GM19438 (cell line): ENCODE data around the gene SLC25A15.
A peak's percentile ranks its signal among the peaks of the same experiment; 100 is the strongest.
"Not testable (repeated sequence)": the region's sequence is repeated elsewhere in the genome, so short reads cannot be mapped to it uniquely, and the experiment has no call there.

Source experiments
- ATAC-seq: cut with Tn5 transposase; IDR thresholded peaks from one replicate; pipeline ENCODE4 v1.9.1; 2021; ENCODE audit warnings: low read depth; ENCODE audit not compliant: unreplicated experiment

The SLC25A15 gene

GRCh38 chr13:40780822-40781401, 8.5 kb upstream of the SLC25A15 start:
- no peak for ATAC-seq

- no peak for ATAC-seq
These were observed 7.7 kb upstream of the SLC25A15 start for GRCh38 chr13:40781717-40782116.

- ATAC-seq = not testable (repeated sequence)
These were observed 6.4 kb upstream of the SLC25A15 start for GRCh38 chr13:40782971-40783370.

DNA sequence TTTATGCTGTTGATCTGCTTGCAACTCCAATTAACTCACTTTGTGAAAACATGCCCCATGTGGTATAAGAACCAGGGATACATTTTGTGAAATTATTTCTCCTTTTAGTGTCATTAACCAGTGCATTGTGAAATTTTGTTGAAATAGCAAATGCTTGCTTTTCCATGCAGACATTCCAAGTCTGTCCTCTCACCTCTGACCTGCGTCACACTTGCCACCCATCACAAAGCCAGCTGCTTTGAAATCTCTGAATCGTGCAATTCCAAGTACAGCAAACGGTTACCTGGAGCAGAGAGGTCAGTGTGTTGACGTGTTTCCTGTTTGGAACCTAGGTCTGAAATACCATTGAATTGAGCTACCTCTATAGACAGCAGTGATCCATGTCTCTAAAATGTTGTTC, 4.9 kb upstream of the SLC25A15 start:
- no peak for ATAC-seq

DNA sequence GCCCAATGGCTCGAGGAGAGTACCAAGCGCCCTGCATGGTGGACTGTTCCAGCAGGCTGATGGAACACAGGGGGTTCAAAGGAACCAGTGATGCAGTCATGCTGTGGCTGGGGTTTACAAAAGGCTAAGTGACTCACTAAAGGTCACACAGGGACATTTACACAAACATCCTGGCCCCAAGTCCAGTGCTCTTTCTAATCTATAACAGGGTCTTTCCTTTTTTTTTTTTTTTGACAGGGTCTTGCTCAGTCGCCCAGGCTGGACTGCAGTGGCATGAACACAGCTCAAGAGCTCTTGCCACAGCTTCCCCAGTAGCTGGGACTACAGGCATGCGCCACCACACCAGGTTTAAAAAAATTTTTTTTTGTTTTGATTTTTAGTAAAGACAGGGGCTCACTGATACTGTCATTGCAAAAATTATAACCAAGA, 2.8 kb upstream of the SLC25A15 start:
- ATAC-seq = no peak

- ATAC-seq = no peak
These were observed 2.3 kb upstream of the SLC25A15 start for GRCh38 chr13:40787062-40787461.

DNA sequence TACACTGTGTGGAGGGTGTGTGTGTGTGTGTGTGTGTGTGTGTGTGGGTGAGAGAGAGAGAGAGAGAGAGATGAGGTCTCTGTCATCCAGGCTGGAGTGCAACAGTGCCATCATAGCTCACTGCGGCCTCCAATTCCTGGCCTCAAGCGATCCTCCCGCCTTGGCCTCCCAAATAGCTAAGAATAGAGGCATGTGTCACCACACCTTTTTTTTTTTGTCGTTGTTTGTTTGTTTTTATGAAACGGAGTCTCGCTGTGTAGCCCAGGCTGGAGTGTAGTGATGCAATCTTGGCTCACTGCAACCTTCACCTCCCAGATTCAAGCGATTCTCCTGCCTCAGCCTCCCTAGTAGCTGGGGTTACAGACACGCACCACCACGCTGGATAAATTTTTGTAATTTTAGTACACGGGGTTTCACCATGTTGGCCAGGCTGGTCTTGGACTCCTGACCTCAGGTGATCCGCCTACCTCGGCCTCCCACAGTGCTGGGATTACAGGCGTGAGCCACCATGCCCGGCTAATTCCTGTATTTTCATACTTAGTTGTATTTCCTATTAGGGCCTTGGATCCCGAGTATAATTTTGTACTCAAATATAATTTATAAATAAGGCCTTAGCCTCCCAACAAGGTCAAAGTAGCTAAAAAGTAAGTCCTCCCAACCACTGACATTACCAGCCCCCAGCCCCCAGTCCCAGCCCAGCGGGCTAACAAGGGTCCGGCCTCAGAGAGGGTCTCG, 704 bp upstream of the SLC25A15 start:
- ATAC-seq = not testable (repeated sequence)

- no peak for ATAC-seq
These were observed 774 bp downstream of the SLC25A15 start for GRCh38 chr13:40790154-40790616.

- peak; percentile 51 for ATAC-seq
These were observed 3.1 kb downstream of the SLC25A15 start for GRCh38 chr13:40792284-40793051.

GRCh38 chr13:40793339-40793738, 3.9 kb downstream of the SLC25A15 start:
- ATAC-seq = no peak

DNA sequence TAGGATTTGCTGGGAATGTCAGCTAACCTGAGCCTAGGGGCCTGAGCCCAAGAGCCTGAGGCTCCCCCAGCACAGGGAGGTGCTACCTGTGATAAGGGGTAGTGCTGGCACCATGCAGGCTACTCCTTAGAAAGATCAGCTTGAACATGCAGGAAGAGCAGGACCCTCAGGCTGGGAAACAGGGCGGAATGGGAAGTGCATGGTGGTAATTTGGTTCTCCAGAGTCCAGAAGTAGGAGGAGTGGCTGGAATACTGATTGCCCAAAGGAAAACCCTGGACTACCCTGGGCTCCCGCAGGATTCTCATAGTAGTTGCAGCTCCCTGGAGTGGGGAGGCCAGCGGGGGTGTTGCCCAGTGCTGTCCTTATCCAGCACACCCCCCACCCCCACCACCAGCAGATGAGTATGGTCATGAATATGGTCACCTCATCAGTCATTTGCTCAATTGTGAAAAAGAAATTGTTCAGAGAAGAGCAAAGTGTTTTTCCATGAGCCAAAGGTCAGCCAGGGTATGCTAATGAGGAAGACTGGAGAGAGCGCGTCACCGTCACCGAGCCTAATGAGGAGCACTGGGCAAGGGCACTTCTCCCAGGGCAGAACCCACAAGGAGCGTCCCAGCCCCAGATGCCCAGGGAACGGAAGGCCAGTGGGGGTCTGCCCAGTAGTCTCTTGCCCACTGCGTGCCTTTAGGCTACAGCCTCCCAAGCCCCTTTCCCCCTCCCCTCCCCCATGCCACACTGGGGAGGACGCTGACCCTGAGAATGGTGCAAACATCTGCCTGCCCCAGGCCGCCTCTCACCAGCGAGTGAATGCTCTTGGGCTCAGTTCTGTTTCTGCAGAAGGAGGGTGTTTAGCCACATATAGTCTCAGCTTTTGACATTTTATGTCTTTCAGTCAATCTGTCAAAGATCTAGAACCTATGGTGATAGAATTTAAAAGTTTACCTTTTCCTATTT, 5.3 kb downstream of the SLC25A15 start:
- no peak for ATAC-seq

DNA sequence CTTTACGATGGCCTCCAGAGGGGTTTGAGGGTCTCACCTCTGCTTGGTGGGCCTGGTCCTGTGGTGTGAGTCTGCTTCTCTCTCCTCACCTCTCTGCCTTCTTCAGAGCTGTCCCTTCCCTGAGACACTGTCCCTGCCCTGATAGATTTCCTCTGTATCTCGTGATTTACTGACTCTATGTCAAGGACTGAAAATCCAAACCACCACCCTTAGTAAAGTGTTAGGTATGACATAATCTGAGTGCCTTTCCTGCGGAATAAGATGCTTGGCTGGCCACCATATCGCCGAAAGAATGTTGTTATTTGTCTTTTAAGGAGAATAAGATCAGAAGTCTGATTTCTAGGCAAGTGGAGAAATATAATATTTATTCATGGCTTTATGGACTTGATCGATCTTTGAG, 7.2 kb downstream of the SLC25A15 start:
- ATAC-seq = no peak

DNA sequence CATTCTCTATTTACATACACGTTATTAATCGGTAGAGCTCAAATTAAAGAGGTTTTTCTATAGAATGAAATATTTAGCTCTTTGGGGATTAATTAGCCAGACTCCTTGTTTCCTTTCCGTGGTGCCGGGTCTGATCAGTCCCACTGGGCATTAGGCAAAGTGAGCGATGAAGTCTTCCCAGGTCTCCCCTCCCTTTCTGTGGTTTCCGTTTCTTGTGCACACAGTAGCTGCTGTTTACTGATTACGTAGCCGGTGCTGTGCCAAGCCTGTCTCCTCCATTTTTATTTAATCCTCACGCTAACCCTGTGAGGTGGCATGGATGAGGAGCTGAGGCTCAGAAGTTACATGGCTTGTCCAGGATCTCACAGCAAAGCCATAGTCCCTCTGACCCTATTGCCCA, 9.0 kb downstream of the SLC25A15 start:
- no peak for ATAC-seq

DNA sequence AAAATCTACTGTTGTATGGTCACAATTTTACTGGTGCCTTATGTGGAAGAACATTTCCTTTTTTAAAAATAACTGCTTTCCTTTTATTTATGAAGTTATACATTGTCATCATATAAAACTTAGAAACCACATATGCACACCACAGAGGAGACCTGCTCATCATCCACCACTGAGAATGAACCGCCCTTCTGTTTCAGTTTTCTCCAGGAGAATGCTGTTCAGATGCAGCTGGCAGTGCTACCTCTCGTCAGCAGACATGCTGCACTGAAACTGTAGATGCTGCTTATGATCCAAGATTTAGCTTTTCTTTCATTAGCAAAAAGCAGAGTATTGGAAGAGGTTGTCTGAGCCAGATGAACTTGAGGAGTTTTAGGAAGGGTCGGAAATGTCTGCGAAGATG, 10.1 kb downstream of the SLC25A15 start:
- no peak for ATAC-seq

- no peak for ATAC-seq
These were observed 11.1 kb downstream of the SLC25A15 start for GRCh38 chr13:40800559-40800958.

GRCh38 chr13:40801255-40802217, 12.1 kb downstream of the SLC25A15 start:
- ATAC-seq = no peak

GRCh38 chr13:40803316-40803715, 13.9 kb downstream of the SLC25A15 start:
- ATAC-seq = no peak

GRCh38 chr13:40806241-40806640, 16.8 kb downstream of the SLC25A15 start:
- no peak for ATAC-seq

DNA sequence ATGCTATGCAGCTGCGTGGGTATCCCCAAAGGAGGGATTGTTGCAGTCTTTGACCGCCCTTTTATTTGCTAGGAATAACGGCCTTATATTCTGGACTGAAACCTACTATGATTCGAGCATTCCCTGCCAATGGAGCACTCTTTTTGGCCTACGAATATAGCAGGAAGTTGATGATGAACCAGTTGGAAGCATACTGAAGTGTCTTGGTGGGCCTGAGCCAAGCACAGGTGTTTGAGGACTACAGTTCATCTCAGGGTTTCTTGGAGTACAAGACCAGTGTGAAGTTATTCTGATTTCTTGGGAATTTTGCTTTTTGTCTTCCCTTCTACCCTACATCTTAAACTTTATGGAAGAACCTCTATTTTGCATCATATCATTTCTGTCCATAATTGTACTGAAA, 20.1 kb downstream of the SLC25A15 start:
- ATAC-seq = no peak
